NCI-H446 (cell line): Measurements from ENCODE around the gene LRRC34.
A peak's percentile ranks its signal among the peaks of the same experiment; 100 is the strongest.

Experiments used
- DNase-seq, 2 experiments: peaks; one replicate each; lab custom pipeline; 2025; lab: John Stamatoyannopoulos, UW

The LRRC34 gene, protein sequence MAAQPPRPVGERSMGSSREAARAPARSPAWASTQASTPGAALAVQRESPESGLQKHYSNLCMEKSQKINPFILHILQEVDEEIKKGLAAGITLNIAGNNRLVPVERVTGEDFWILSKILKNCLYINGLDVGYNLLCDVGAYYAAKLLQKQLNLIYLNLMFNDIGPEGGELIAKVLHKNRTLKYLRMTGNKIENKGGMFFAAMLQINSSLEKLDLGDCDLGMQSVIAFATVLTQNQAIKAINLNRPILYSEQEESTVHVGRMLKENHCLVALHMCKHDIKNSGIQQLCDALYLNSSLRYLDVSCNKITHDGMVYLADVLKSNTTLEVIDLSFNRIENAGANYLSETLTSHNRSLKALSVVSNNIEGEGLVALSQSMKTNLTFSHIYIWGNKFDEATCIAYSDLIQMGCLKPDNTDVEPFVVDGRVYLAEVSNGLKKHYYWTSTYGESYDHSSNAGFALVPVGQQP

DNA sequence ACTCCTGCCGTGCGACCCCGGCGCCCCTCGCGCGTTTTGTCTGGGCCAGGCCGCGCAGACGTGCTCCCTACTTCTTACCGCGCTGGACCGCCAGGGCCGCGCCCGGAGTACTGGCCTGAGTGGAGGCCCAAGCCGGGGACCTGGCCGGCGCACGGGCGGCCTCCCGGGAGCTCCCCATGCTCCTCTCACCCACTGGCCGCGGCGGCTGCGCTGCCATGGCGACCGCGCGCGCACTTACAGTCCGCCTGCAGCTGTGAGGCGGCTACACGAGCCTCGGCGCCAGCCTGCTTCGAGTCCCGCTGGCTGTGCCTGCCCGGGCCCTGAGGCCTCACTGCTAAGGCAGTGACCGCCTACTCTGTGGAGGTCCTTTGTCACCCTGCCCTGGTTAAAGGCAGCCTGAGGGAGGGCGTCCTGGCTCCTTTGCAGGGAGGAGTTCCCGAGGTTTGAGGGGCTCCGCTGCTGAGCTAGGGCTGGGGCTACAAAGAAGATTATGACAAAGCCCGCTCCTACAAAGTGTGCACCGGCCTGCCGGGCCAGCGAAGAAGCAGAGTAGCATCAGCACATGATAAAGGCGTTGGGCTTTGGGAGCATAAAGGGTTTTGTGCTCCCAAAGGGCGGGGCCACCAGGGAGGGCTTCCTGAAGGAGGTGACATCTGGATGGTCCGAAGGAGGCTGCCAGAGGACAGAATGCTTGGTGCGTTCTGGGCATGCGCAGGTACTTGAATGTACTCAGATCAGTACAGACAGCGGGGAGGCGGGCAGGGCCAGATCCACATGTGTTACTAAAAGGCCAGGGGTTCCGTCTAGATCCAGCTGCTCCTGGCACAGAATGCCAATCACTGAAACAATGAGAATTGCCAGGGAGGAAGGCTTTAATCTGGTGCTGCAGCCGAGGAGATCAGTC lies at the start of gene LRRC34, which contains the start of gene LRRIQ4:
TSS of gene LRRC34 (minus strand) at position 573 of the 904 bp plus-strand sequence. CDS start at position 217, 356 bp downstream.
TSS of gene LRRIQ4 (plus strand) at position 539 of the 904 bp plus-strand sequence. CDS start 9,052 bp downstream, outside the sequence.
- DNase-seq, result peak in 1 of 2 experiments; percentile 51

DNA sequence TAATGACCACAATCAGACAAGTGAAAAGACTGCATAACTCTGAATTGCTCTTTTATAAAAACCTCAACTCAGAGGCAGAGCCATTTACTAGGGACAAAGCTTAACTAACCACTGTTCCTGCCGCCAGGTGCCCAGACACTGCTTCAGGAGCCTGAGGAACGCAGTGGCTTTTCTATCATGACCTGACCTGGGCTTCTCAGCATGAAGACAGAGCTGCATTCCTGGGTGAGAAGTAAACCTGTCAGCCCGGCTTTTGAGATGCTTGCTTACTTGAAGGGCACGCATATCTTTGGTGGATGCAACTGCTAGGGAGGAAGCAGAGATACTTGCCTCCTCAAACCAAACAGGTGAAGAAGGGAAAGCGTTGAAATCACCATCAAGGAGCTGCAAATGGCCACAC lies 49.2 kb upstream of the LRRC34 start:
- no peak for DNase-seq

DNA sequence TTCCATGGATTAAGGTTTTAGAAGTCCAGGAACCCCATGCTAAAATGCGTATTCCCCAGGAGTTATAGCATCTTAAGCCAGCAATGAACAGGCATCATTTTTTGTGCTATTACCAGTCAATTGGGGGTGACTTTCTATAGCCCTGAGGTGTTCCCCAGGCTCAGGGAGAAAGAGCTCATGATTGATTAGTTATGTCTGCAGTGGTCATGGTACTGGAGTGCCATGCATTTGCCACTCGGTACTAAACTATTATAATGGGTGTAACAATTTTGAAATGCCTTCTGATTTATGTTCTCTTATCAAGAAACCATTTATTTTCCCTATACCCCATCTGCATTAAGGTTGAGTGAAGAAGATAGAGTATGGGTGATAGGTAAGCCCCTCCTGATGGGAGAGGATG lies 45.1 kb upstream of the LRRC34 start:
- no peak for DNase-seq

DNA sequence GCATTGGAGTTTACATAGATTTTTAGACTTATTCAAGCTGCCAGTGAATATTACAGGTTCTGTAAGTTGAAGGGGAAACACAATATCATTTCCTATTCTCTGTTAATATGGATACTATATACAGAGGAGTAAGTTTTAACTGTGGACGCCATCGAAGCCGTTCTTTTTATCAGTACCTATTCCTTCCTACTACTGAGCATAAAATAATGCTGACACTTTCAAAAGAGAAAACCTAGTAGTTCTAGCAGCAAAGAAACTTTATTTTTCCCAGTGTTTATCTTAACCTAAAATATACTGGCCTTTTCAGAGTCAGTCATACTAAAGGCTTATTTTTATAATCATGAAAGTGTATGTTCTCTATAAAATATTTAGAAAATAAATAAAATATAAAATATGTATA lies 42.8 kb upstream of the LRRC34 start:
- no peak for DNase-seq

DNA sequence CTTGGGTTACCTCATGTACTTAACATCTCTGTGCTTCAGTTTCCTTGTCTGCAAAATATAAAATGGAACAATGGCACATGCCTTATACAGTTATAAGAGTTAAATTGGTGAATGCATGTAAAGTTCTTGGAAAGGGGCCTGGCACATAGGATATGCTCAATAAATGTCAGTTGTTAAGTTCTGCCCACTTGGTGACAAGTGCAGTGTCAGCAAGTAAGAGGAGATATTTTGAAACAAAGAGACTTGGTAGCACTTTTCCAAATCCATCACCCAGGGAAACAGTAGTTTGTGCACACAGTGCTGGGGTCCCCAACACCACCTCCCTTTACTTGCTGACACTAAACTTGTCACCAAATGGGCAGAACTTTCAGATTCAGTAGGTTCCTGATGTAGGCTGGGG lies 37.9 kb upstream of the LRRC34 start:
- DNase-seq, result no peak

DNA sequence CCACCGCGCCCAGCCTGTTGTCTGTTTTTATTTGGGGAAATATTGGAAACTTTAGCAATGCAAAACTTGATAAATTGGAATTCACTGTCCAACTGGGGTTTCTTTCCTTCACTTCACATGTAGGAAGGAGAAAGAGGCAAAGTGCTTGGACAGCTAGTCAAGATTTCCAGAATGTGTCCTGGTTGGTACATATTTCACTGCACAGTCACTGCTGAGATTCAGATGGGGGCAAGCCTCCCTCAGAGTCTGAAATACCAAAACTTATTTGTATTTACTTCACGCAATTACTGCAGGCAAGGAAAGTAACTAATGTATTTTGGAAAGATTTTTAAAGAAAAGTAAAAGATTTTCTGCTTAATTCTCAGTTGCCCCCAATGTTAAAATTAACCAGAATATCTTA lies 36.0 kb upstream of the LRRC34 start:
- DNase-seq, result no peak

DNA sequence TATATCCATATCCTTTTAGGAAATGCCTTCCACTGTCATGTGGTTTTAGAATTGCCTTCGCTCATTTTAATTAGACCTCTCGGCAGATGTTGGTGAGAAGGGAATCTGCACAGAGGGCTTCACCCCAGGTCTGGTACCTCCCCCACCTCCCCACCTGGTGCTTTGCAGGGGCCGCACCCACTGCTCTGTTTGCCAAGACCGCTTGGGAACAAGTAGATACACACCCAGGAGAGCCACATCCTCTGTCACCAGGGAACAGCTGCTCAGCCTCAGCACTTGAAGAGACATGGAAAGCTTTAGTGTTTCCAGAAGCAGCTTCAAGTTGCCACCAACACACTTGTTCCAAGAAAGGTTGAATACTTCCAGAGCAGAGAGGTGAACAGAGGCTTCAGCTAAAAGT lies 35.2 kb upstream of the LRRC34 start:
- no peak for DNase-seq

DNA sequence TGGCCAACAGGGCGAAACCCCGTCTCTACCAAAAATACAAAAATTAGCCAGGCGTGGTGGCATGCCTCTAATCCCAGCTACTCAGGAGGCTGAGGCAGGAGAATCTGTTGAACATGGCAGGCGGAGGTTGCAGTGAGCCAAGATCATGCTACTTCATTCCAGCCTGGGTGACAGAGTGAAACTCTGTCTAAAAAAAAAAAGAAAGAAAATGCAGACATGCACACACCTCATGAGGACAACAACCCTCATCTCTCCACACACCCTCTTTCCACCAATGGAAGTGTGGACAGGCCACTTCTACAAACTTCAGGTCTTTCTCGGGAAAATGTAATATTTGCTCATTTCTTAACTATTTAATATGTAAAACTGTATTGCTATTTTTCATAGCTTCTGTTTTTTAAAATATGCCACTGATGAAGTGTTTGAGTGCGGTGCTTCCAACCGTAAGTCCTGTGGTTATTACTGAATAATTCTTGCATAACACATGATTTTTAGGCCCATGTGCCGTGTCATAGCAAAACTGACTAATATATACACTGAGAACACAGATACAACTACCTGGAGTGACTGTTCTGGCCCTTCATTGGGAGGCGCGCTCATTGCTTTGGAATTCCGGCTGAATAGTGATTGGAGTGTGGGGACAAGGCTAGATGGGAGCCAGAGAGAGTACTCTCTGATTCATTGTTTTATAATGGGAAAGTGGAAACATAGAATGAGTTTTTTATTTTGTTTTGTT lies 33.9 kb upstream of the LRRC34 start:
- DNase-seq, result no peak

DNA sequence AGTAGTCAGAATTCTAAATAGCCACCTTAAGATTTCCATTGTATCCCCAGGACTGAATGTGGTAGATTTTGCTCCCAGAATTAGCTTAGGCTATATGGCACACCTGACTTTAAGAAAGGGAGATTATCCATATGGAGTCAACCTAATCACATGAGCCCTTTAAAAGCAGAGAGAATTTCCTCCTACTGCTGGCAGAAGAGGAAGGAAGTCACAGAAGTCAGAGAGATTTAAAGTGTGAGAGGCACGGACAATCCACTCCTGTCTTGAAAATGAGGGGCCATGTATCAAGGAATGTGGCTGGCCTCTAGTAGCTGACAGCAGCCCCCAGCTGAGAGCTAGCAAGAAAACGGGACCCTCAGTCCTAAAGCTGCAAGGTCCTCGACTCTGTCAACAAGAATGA lies 30.3 kb upstream of the LRRC34 start:
- DNase-seq, result no peak

DNA sequence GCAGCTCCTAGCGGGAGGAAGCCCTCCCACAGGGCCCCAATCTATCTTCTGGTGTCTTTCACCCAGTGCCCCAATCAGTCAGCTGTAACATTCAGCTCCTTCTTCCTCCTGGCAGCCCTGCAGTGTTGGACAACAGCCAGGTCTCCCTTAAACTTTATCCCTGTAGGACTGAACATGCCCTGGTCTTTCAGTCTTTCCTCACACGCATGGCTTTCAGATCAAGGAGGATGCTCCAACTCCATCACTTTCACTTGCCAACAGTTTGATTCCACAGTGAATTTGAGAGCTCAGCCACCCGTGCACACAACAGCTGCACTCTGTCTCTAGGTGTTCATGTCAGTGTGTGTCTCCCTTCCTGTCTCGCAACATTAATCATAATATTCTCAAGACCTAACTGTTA lies 28.5 kb upstream of the LRRC34 start:
- DNase-seq, result peak; percentile 2 to 37

DNA sequence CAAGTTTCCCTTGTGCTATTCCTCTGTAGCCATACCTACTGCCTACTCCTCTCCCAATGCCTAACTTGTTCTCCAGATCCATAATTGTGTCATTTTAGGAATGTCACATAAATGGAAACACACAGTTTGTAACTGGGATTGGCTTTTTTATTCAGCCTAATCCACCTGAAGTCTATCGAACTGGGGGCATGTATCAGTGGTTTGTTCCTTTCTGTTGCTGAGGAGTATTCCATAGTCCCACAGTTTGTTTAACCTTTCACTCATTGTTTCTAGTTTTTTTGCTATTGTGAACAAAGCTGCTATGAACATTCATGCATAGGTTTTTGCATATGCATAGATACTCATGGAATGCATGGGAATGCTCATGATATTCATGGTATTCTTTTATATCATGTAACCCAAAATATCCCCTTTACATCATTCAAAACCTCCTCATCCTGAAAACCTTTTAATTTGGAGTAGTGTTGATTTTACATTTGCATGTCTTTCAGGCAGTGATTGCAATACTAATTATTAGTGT lies 25.9 kb upstream of the LRRC34 start:
- DNase-seq, result no peak

DNA sequence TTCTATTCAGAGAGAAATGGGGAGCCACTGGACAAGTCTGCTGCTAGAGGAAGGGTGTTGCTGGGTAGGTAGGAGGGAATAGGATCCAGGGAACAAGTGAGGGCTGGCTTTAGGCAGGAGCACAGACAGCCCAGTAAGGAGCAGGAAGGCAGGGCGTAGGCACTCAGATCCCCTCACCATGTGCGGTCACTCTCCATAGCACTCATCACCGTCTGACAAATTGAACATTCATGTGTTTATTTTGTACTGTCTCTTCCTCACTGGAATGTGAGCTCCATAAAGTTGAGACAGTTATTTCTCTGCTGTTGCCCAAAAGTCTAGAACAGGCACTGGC lies 24.2 kb upstream of the LRRC34 start:
- DNase-seq, result no peak

DNA sequence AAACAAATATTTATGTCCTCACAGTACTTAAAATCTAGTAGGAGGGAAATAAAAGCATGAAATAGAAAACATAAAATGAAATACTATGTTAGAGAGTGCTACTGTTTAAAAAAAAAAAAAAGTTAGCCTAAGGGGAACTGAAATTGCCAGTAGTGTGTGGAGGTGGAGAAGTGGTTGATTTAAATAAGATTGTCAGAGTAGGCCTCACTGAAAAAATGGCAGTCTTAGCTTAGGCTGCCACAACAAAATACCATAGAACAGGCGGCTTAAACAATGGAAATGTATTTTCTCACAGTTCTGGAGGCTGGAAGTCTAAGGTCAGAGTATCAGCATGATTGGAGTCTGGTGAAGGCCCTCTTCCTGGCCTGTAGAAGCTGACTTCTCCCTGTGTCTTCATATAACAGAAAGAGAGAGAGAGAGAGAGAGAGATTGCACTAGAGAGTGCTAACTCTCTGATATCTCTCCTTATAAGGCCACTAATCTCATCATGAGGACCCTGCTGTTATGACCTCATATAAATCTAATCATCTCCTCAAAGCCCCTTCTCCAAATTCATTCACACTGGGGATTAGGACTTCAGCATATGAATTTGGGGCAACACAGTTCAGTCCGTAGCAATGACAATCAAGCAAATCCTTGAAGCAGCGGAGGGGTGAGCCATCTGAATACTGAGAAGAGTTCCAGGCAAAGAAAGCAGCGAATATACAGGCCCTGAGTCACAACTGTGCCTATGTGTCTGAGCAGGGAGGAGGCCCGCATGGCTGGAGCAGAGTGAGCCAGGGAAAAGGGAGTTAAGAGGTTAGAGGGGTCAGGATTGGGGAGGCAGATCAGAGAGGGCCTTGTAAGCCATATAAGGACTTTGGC lies 23.6 kb upstream of the LRRC34 start:
- no peak for DNase-seq

DNA sequence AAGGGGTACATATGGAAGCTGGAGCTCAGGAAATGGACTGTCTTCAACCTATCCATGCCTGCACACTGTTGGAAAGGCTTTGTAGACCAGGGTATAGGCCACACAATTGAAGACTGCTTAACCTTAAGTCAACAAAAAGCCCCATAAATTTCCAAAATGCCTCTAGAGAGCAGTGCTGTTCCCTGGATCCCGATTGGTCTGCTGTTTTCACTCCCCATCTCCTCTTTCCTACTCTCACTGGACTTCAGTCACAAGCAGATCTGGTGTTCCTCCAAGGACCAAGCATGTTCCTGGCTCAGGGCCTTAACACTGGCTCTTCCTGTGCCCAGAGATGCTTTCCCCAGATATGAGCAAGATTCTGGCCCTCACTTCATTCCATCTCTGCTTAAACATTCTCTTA lies 22.8 kb upstream of the LRRC34 start:
- DNase-seq, result no peak

DNA sequence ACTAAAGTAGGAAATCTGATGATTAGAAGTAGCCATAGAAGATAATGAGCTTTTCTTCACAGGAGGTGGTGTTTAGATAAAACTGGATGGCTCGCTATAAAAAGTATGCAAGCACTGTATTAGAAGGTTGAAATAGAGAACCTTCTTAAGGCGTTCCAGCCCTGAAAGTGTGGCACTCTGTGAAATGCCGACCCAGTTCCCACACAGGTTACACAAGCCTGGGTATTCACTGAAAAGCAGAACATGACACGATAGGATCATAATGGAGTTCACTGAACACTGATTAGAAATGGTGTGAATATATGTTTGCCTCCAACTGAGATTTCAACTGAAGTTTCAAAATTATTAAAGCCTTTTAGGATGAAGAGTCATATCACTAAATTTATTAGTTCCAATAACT lies 15.0 kb upstream of the LRRC34 start:
- no peak for DNase-seq

DNA sequence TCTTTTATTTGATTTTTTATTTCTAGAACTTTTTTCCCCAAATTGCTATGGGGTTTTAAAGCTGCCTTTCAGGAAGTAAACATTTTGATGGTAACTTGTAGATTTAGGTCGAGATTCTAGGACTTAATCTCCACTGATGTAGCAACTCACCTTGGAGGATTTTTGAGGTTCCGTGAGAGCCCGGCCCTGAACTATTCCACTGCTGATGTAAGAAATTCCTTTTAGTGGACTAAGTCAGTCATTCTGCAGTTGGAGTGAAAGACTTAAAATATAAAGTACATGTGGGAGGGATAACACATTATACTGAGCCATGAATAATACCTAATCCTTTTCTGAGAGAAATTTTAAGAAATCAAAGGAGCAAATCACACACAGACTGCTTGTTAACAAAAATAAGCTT lies 12.6 kb upstream of the LRRC34 start:
- DNase-seq, result no peak

DNA sequence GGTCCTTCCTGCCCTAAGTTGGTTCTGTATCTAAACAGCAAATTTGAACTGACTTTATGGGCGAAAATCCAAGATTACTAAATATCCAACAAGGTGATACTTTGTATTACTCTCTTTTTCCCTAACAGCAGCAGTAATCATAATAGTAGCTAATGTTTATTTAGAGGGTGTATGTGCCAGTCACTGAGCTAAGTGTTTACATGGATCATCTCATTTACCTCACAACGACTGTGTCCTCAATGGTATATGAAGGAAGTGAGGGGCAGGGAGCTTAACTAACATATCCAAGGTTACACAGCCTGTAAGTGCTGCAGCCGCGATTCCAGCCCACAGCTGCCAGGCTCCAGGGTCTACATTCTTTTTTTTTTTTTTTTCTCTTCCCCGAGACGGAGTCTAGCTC lies 10.3 kb upstream of the LRRC34 start:
- no peak for DNase-seq

DNA sequence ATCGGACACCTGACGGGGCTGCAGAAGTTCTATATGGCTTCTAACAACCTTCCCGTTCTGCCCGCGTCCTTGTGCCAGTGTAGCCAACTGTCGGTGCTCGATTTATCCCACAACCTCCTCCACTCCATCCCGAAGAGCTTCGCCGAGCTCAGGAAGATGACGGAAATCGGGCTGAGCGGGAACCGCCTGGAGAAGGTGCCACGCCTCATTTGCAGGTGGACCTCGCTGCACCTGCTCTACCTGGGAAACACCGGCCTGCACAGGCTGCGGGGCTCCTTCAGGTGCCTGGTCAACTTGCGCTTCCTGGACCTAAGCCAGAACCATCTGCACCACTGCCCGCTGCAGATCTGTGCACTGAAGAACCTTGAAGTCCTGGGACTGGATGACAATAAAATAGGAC lies 9.8 kb upstream of the LRRC34 start:
- no peak for DNase-seq

DNA sequence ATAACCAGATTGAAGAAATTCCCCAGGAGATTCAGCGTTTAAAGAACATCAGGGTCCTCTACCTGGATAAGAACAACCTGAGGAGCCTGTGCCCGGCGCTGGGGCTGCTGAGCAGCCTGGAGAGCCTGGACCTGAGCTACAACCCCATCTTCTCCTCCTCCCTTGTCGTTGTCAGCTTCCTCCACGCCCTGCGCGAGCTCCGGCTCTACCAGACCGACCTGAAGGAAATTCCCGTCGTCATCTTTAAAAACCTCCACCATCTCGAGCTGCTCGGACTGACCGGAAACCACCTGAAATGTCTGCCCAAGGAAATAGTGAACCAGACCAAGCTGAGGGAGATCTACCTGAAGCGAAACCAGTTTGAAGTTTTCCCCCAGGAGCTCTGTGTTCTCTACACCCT lies 9.4 kb upstream of the LRRC34 start:
- DNase-seq, result no peak

DNA sequence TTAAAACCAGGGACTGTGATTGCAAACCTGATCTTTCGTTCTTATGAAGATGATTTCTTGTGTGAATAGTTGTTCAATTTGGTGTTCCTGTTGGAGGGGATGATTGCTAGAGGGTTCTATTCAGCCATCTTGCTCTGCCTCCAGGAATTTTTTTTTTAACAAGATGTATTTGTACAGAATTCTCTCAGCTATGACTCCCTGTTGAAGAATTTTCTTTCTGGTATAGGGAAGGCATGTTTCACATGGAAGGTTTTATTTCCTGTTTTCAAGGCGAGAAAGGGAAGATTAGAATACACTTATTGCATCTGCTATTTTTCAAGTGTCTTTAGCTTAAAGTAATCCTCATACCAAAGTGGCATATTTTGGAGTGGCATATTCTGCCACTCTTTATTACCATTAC lies 5.6 kb upstream of the LRRC34 start:
- DNase-seq, result no peak

DNA sequence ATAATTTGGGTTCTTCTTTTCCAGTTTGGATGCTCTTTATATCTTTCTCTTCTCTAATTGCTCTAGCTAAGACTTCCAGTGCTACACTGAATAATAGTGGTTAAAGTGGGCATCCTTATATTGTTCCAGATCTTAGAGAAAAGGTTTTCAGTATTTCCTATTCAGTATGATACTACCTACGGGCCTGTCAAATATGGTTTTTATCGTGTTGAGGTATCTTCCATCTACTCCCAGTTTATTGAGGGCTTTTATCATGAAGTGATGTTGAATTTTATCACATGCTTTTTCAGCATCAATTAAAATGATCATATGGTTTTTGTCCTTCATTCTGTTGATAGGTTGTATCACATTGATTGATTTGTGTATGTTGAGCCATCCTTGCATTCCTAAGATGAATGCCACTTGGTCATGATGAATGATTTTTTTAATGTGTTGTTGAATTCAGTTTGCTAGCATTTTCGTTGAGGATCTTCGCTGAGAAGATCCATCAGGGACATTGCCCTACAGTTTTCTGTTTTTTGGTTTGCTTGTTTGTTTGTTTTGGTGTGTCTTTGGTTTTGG lies 3.0 kb upstream of the LRRC34 start:
- DNase-seq, result no peak
